AG04450 (cell line): ENCODE results near the gene UAP1. TPM values are rescaled to one million over a fixed set of nuclear protein-coding genes. Genes with fewer than 3 reads are reported as not detected.

Source experiments
- CTCF ChIA-PET: fragments of 300-600, 350-600 bp; formaldehyde crosslinking; extraction: SDS; loops from one replicate; lab custom pipeline; 2022; ENCODE audit warnings: antibody characterized with exemption, inconsistent platforms; lab: Charles Lee
- POLR2A ChIA-PET: fragments of 350-600 bp; formaldehyde crosslinking; extraction: SDS; loops from one replicate; lab custom pipeline; 2021; ENCODE audit warnings: antibody characterized with exemption, inconsistent platforms; lab: Yijun Ruan, JAX
- DNase-seq: peaks from one replicate; pipeline ENCODE4 v3.0.0-alpha.2; 2011; ENCODE audit warnings: low read depth, low spot score
- H3K27ac ChIP-seq: one replicate; pipeline ENCODE4 v1.5.1; 2012; ENCODE audit warnings: low read depth, low read length, control low read depth
- H3K27me3 ChIP-seq: one replicate; pipeline ENCODE4 v1.6.0; 2012; ENCODE audit warnings: low read length; ENCODE audit not compliant: control insufficient read depth, insufficient read depth
- H3K4me3 ChIP-seq: 2 replicates; pipeline ENCODE4 v1.5.1; 2011; ENCODE audit warnings: mild to moderate bottlenecking, low read depth, low read length, control low read depth
- H3K9me3 ChIP-seq: 2 replicates; pipeline ENCODE4 v1.5.1; 2012; ENCODE audit warnings: low read length; ENCODE audit not compliant: control insufficient read depth, insufficient read depth
- polyA plus RNA-seq: library from polyadenylated mRNA; depleted of rRNA; stranded (reverse); fragments of >200 nt; gene quantifications from 2 replicates; pipeline ENCODE4 v1.2.3, GENCODE V29; 2011
- TF ChIP-seq, protein P1 (sequence below): IDR thresholded peaks from 2 replicates; pipeline ENCODE4 v1.5.1; 2011; ENCODE audit warnings: low read depth, low read length, control low read depth, inconsistent platforms

The UAP1 gene
- polyA plus RNA-seq, 1 experiment, result 85.7 TPM

- no peaks in the 10 kb centered on the region for H3K9me3 ChIP-seq
- ChIA-PET POLR2A (no interaction called here), CTCF (interaction anchor here (1.1 kb wide), 2 partner anchors 9 to 261 kb away, joined by 3 read pairs; no protein-coding TSS in a partner anchor)
- H3K4me3 ChIP-seq, result no peak overlapping the region
- DNase-seq, result no peak
- H3K27me3 ChIP-seq, result no peaks in the 10 kb centered on the region
- no peak overlapping the region for H3K27ac ChIP-seq
- TF ChIP-seq, protein P1, sequence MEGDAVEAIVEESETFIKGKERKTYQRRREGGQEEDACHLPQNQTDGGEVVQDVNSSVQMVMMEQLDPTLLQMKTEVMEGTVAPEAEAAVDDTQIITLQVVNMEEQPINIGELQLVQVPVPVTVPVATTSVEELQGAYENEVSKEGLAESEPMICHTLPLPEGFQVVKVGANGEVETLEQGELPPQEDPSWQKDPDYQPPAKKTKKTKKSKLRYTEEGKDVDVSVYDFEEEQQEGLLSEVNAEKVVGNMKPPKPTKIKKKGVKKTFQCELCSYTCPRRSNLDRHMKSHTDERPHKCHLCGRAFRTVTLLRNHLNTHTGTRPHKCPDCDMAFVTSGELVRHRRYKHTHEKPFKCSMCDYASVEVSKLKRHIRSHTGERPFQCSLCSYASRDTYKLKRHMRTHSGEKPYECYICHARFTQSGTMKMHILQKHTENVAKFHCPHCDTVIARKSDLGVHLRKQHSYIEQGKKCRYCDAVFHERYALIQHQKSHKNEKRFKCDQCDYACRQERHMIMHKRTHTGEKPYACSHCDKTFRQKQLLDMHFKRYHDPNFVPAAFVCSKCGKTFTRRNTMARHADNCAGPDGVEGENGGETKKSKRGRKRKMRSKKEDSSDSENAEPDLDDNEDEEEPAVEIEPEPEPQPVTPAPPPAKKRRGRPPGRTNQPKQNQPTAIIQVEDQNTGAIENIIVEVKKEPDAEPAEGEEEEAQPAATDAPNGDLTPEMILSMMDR, result no peak
Observed at GRCh38 chr1:162587347-162587746, 25.8 kb downstream of the UAP1 start.

GRCh38 chr1:162587761-162588260 is 26.3 kb downstream of the UAP1 start:
- H3K27me3 ChIP-seq, result no peaks in the 10 kb centered on the region
- POLR2A ChIA-PET, result no interaction called here
- H3K9me3 ChIP-seq, result no peaks in the 10 kb centered on the region
- CTCF ChIA-PET, result interaction anchor here (0.6 to 1.1 kb wide), 5 partner anchors 9 to 260 kb away, joined by 3 read pairs; no protein-coding TSS in a partner anchor
- TF ChIP-seq, protein P1, result no peak
- no peak overlapping the region for H3K27ac ChIP-seq
- no peak for DNase-seq
- H3K4me3 ChIP-seq, result no peak overlapping the region

- Histone ChIP-seq H3K27ac (no peak overlapping the region), H3K9me3 (no peaks in the 10 kb centered on the region), H3K27me3 (no peaks in the 10 kb centered on the region), H3K4me3 (no peak overlapping the region)
- ChIA-PET POLR2A (no interaction called here), CTCF (interaction anchor here (1.7 kb wide), 1 partner anchor 23 kb away, joined by 6 read pairs; no protein-coding TSS in a partner anchor)
- no peak for DNase-seq
- TF ChIP-seq, protein P1, result no peak
Observed at GRCh38 chr1:162590101-162590500, 28.6 kb downstream of the UAP1 start.

GRCh38 chr1:162590686-162591085 is 29.2 kb downstream of the UAP1 start:
- Histone ChIP-seq H3K4me3 (no peak overlapping the region), H3K27ac (no peak overlapping the region), H3K9me3 (no peaks in the 10 kb centered on the region), H3K27me3 (no peaks in the 10 kb centered on the region)
- POLR2A ChIA-PET, result no interaction called here
- DNase-seq, result no peak
- TF ChIP-seq, protein P1, result no peak
- CTCF ChIA-PET, result interaction anchor here (1.7 kb wide), 1 partner anchor 23 kb away, joined by 6 read pairs; no protein-coding TSS in a partner anchor

DNA sequence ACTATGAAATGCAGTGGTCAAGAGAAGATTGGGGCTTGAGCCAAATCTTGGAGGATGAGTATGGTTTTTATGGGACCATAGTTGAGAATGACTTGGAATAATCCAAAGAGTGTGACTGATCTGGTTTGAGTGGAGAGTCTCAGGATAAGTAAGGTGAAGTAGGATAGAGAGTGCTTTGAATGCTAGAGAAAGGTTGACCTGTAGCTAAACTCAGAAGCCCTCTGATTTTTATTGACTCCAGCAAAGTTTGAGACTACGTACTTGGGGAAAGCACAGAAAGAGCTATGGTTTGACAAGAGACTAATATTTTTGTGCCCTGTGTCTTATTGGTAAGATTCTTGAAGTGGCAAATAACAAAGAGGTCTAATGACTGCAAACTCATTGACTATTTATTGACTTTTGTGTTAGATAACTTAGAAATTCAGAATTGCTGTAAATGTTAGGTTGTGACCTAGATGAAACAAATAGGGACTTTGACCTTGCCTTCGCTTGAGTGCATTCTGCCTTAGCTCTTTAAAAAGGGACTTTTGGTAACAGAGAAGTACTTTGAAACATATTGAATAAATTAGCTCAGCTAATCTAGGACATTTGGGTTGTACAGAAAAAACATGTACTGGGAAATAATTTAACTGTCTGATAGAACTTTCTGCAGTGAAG is 35.1 kb downstream of the UAP1 start:
- Histone ChIP-seq H3K27ac (no peak overlapping the region), H3K9me3 (no peaks in the 10 kb centered on the region)
- CTCF ChIA-PET, result interaction anchor here (1.8 kb wide), 1 partner anchor 204 kb away, joined by 10 read pairs; no protein-coding TSS in a partner anchor

More for the DNA sequence above, 35.1 kb downstream of the UAP1 start:
- no peak overlapping the region for H3K4me3 ChIP-seq
- DNase-seq, result no peak
- TF ChIP-seq, protein P1, result no peak
- H3K27me3 ChIP-seq, result no peaks in the 10 kb centered on the region
- POLR2A ChIA-PET, result no interaction called here
